A549 (cell line): ENCODE data around the gene PANK3.

Experiments
- CBX8 ChIP-seq: fragments of 200-600 bp; sonication (generic); IDR thresholded peaks from 2 replicates; pipeline ENCODE4 v1.6.1; 2016
- CEBPB ChIP-seq, 2 experiments: fragments of >200 bp in 1 of 2; sonication (Bioruptor Twin) in 1 of 2; formaldehyde crosslinking in 1 of 2; IDR thresholded peaks; 2 replicates each; pipeline ENCODE4 v1.6.1; 2012 to 2016
- EP300 ChIP-seq, 2 experiments: fragments of >200 bp; sonication (Bioruptor Twin); formaldehyde crosslinking; IDR thresholded peaks; 2 replicates in 1 of 2; 3 replicates in 1 of 2; pipeline ENCODE4 v1.6.1; 2016 to 2017
- FOSB ChIP-seq: fragments of 250-450 bp; sonication (Bioruptor Pico); IDR thresholded peaks from 2 replicates; pipeline ENCODE4 v1.5.0; 2020; ENCODE audit warnings: mild to moderate bottlenecking, moderate library complexity
- HMGXB4 ChIP-seq: fragments of 250-450 bp; sonication (Bioruptor Pico); IDR thresholded peaks from 2 replicates; pipeline ENCODE4 v1.5.0; 2021; ENCODE audit warnings: mild to moderate bottlenecking, moderate library complexity, borderline replicate concordance
- MAZ ChIP-seq: fragments of 150-350 bp; IDR thresholded peaks from 2 replicates; pipeline ENCODE4 v1.6.1; 2014; ENCODE audit warnings: antibody characterized with exemption, low read depth, low read length, borderline replicate concordance
- MYC ChIP-seq: IDR thresholded peaks from 2 replicates; pipeline ENCODE4 v1.6.1; 2012; ENCODE audit warnings: mild to moderate bottlenecking, inconsistent platforms, low read length, improper control_type of control experiment, borderline replicate concordance
- NR3C1 ChIP-seq: fragments of >200 bp; sonication (Bioruptor Twin); formaldehyde crosslinking; IDR thresholded peaks from 3 replicates; pipeline ENCODE4 v1.6.1; 2017
- POLR2A ChIP-seq: IDR thresholded peaks from 2 replicates; pipeline ENCODE4 v1.6.1; 2012; ENCODE audit warnings: mild to moderate bottlenecking, low read length
- RCOR1 ChIP-seq: fragments of 150-350 bp; IDR thresholded peaks from 2 replicates; pipeline ENCODE4 v1.6.1; 2014; ENCODE audit warnings: antibody characterized with exemption, low read length, low read depth
- TF ChIP-seq, protein P1 (sequence below): fragments of >200 bp; sonication (Bioruptor Twin); formaldehyde crosslinking; IDR thresholded peaks from 3 replicates; pipeline ENCODE4 v1.5.1; 2016
- TF ChIP-seq, protein P2 (sequence below): IDR thresholded peaks from 2 replicates; pipeline ENCODE4 v1.6.1; 2012; ENCODE audit warnings: low read depth, borderline replicate concordance

GRCh38 chr5:168599826-168600225 lies 20.7 kb upstream of the PANK3 start:
- TF ChIP-seq CEBPB (IDR thresholded peaks at IDR 0.05) (no peak), FOSB (CRISPR knock-in tag) (no peak), HMGXB4 (CRISPR knock-in tag) (no peak), MAZ (no peak), POLR2A (no peak), RCOR1 (no peak), CBX8 (no peak), MYC (no peak), NR3C1 (no peak), EP300 (IDR thresholded peaks at IDR 0.05) (no peak)
- TF ChIP-seq, protein P1, sequence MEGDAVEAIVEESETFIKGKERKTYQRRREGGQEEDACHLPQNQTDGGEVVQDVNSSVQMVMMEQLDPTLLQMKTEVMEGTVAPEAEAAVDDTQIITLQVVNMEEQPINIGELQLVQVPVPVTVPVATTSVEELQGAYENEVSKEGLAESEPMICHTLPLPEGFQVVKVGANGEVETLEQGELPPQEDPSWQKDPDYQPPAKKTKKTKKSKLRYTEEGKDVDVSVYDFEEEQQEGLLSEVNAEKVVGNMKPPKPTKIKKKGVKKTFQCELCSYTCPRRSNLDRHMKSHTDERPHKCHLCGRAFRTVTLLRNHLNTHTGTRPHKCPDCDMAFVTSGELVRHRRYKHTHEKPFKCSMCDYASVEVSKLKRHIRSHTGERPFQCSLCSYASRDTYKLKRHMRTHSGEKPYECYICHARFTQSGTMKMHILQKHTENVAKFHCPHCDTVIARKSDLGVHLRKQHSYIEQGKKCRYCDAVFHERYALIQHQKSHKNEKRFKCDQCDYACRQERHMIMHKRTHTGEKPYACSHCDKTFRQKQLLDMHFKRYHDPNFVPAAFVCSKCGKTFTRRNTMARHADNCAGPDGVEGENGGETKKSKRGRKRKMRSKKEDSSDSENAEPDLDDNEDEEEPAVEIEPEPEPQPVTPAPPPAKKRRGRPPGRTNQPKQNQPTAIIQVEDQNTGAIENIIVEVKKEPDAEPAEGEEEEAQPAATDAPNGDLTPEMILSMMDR, result no peak
- TF ChIP-seq, protein P2, sequence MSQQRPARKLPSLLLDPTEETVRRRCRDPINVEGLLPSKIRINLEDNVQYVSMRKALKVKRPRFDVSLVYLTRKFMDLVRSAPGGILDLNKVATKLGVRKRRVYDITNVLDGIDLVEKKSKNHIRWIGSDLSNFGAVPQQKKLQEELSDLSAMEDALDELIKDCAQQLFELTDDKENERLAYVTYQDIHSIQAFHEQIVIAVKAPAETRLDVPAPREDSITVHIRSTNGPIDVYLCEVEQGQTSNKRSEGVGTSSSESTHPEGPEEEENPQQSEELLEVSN, result no peak
